Panc1 (cell line): ENCODE results near the gene SCN2A. TPM values are rescaled to one million over a fixed set of nuclear protein-coding genes. Genes with fewer than 3 reads are reported as not detected.

Experiments
- ATAC-seq: fragments of 200-7000 bp; cut with Tn5 transposase; 2 replicates; pipeline ENCODE4 v1.9.1; 2020; ENCODE audit warnings: mild to moderate bottlenecking, moderate library complexity
- BruUV-seq: library from RNA; stranded (reverse); fragments of 400-500 nt; replicated peaks from 2 replicates; lab custom pipeline; 2021; lab: Mats Ljungman, UMichigan
- CTCF ChIA-PET: fragments of 300-600 bp; sonication (Branson Sonifier 250); formaldehyde crosslinking; loops from one replicate; lab custom pipeline; 2022; ENCODE audit warnings: antibody characterized with exemption; lab: Charles Lee
- POLR2A ChIA-PET: fragments of 300-600 bp; sonication (Branson Sonifier 250); formaldehyde crosslinking; loops from one replicate; lab custom pipeline; 2022; ENCODE audit warnings: antibody characterized with exemption; lab: Charles Lee
- DNase-seq: peaks from one replicate; pipeline ENCODE4 v3.0.0-alpha.2; 2010; ENCODE audit warnings: low read depth, low spot score
- H3K27ac ChIP-seq: 2 replicates; pipeline ENCODE4 v1.5.1; 2011; ENCODE audit warnings: mild to moderate bottlenecking, low read length, inconsistent platforms
- H3K27me3 ChIP-seq: fragments of 200-500 bp; sonication (Bioruptor generic); 2 replicates; pipeline ENCODE4 v1.6.0; 2014; ENCODE audit warnings: low read length, inconsistent platforms; ENCODE audit not compliant: control insufficient read depth, insufficient read depth
- H3K36me3 ChIP-seq: fragments of 200-500 bp; sonication (Bioruptor generic); 2 replicates; pipeline ENCODE4 v1.5.1; 2014; ENCODE audit warnings: inconsistent platforms, mild to moderate bottlenecking, low read length, moderate library complexity; ENCODE audit not compliant: control insufficient read depth, insufficient read depth
- H3K4me1 ChIP-seq: 2 replicates; pipeline ENCODE4 v1.5.1; 2011; ENCODE audit warnings: inconsistent platforms, mild to moderate bottlenecking, low read length, moderate library complexity; ENCODE audit not compliant: control insufficient read depth, insufficient read depth
- H3K4me3 ChIP-seq, 2 experiments: 2 replicates each; pipeline ENCODE4 v1.5.1; 2011 to 2012; ENCODE audit warnings: low read depth in 2 of 2, low read length in 2 of 2, mild to moderate bottlenecking in 2 of 2, inconsistent platforms in 1 of 2, moderate library complexity in 1 of 2
- H3K9me3 ChIP-seq: fragments of 200-500 bp; sonication (Bioruptor generic); 2 replicates; pipeline ENCODE4 v1.5.1; 2014; ENCODE audit warnings: low read depth, mild to moderate bottlenecking, inconsistent platforms, low read length, moderate library complexity; ENCODE audit not compliant: control insufficient read depth, insufficient read depth
- POLR2AphosphoS5 ChIP-seq: IDR thresholded peaks from 2 replicates; pipeline ENCODE4 v1.6.1; 2012; ENCODE audit warnings: mild to moderate bottlenecking, low read depth, low read length, moderate library complexity
- SIN3A ChIP-seq: IDR thresholded peaks from 2 replicates; pipeline ENCODE4 v1.6.1; 2012; ENCODE audit warnings: low read depth, mild to moderate bottlenecking, low read length, moderate library complexity, borderline replicate concordance; ENCODE audit not compliant: insufficient read depth
- TCF7L2 ChIP-seq: IDR thresholded peaks from 2 replicates; pipeline ENCODE4 v1.6.1; 2011; ENCODE audit warnings: mild to moderate bottlenecking, low read depth, low read length, inconsistent platforms
- in situ Hi-C: cut with HindIII; loops from 2 replicates; pipeline ENCODE4 v1.10.0; 2016; ENCODE audit warnings: low sequenced_read_pairs, low pct_unique_long_range_greater_than_20kb
- intact Hi-C: fragments of 100-400 bp; cut with micrococcal nuclease; formaldehyde crosslinking; loops from one replicate; pipeline ENCODE4 v1.10.0; 2022; ENCODE audit not compliant: unreplicated experiment
- total RNA-seq: library from RNA; stranded (reverse); gene quantifications from one replicate; pipeline ENCODE4 v1.2.1, GENCODE V29; 2021; ENCODE audit not compliant: unreplicated experiment
- TF ChIP-seq, protein P1 (sequence below), 2 experiments: IDR thresholded peaks; 2 replicates each; pipeline ENCODE4 v1.6.1; 2011 to 2012; ENCODE audit warnings: low read depth in 2 of 2, control low read depth in 1 of 2, low read length in 1 of 2, mild to moderate bottlenecking in 1 of 2, moderate library complexity in 1 of 2; ENCODE audit not compliant: insufficient read depth in 1 of 2
- TF ChIP-seq, protein P2 (sequence below): fragments of 450-650 bp; IDR thresholded peaks from 2 replicates; pipeline ENCODE4 v1.5.1; 2017; ENCODE audit warnings: mild to moderate bottlenecking

Gene SCN2A
- total RNA-seq, 1 experiment from 2014 or later: not detected

GRCh38 chr2:165283342-165283741 lies 44.1 kb downstream of the SCN2A start:
- Histone ChIP-seq H3K27ac (no peak overlapping the region), H3K9me3 (no peaks in the 10 kb centered on the region), H3K27me3 (no peaks in the 10 kb centered on the region), H3K36me3 (no peaks in the 10 kb centered on the region), H3K4me3 (no peak overlapping the region), H3K4me1 (no peaks in the 10 kb centered on the region)
- no TSS peak for BruUV-seq
- POLR2A ChIA-PET: no interaction called here
- no peak for ATAC-seq
- intact Hi-C loops (no loop called here), in situ Hi-C loops (no loop called here)
- no peak for DNase-seq
- TF ChIP-seq TCF7L2: no peak
- TF ChIP-seq, protein P1, sequence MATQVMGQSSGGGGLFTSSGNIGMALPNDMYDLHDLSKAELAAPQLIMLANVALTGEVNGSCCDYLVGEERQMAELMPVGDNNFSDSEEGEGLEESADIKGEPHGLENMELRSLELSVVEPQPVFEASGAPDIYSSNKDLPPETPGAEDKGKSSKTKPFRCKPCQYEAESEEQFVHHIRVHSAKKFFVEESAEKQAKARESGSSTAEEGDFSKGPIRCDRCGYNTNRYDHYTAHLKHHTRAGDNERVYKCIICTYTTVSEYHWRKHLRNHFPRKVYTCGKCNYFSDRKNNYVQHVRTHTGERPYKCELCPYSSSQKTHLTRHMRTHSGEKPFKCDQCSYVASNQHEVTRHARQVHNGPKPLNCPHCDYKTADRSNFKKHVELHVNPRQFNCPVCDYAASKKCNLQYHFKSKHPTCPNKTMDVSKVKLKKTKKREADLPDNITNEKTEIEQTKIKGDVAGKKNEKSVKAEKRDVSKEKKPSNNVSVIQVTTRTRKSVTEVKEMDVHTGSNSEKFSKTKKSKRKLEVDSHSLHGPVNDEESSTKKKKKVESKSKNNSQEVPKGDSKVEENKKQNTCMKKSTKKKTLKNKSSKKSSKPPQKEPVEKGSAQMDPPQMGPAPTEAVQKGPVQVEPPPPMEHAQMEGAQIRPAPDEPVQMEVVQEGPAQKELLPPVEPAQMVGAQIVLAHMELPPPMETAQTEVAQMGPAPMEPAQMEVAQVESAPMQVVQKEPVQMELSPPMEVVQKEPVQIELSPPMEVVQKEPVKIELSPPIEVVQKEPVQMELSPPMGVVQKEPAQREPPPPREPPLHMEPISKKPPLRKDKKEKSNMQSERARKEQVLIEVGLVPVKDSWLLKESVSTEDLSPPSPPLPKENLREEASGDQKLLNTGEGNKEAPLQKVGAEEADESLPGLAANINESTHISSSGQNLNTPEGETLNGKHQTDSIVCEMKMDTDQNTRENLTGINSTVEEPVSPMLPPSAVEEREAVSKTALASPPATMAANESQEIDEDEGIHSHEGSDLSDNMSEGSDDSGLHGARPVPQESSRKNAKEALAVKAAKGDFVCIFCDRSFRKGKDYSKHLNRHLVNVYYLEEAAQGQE (IDR thresholded peaks at IDR 0.05; ENCODE audit: insufficient read depth in 1 of 2, low read depth in 2 of 2, low read length in 1 of 2): no peak
- no peak for TF ChIP-seq SIN3A
- TF ChIP-seq POLR2AphosphoS5: no peak
- TF ChIP-seq, protein P2, sequence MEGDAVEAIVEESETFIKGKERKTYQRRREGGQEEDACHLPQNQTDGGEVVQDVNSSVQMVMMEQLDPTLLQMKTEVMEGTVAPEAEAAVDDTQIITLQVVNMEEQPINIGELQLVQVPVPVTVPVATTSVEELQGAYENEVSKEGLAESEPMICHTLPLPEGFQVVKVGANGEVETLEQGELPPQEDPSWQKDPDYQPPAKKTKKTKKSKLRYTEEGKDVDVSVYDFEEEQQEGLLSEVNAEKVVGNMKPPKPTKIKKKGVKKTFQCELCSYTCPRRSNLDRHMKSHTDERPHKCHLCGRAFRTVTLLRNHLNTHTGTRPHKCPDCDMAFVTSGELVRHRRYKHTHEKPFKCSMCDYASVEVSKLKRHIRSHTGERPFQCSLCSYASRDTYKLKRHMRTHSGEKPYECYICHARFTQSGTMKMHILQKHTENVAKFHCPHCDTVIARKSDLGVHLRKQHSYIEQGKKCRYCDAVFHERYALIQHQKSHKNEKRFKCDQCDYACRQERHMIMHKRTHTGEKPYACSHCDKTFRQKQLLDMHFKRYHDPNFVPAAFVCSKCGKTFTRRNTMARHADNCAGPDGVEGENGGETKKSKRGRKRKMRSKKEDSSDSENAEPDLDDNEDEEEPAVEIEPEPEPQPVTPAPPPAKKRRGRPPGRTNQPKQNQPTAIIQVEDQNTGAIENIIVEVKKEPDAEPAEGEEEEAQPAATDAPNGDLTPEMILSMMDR: no peak
- CTCF ChIA-PET: no interaction called here

GRCh38 chr2:165287094-165287778 lies 48.0 kb downstream of the SCN2A start:
- TF ChIP-seq TCF7L2 (no peak), POLR2AphosphoS5 (no peak)
- TF ChIP-seq, protein P1 (IDR thresholded peaks at IDR 0.05; ENCODE audit: insufficient read depth in 1 of 2, low read depth in 2 of 2, low read length in 1 of 2): no peak
- BruUV-seq: no TSS peak
- CTCF ChIA-PET: no interaction called here
- POLR2A ChIA-PET: no interaction called here
- H3K9me3 ChIP-seq: no peaks in the 10 kb centered on the region
- no peaks in the 10 kb centered on the region for H3K4me1 ChIP-seq
- ATAC-seq: no peak
- in situ Hi-C loops: no loop called here
- no peaks in the 10 kb centered on the region for H3K36me3 ChIP-seq
- H3K27me3 ChIP-seq: no peaks in the 10 kb centered on the region
- no peak for DNase-seq
- H3K4me3 ChIP-seq: no peak overlapping the region
- H3K27ac ChIP-seq: no peak overlapping the region
- intact Hi-C loops: no loop called here
